ENCODE measurements around the gene ALK. TPM values are rescaled to one million over a fixed set of nuclear protein-coding genes. Genes with fewer than 3 reads are reported as not detected.

ALK gene
- total and polyA plus RNA-seq, 10 of the 15 experiments (the other 5 are each of a cell fraction or from before 2014, with no cell fraction given): 0.11 TPM; not detected in 9

DNA sequence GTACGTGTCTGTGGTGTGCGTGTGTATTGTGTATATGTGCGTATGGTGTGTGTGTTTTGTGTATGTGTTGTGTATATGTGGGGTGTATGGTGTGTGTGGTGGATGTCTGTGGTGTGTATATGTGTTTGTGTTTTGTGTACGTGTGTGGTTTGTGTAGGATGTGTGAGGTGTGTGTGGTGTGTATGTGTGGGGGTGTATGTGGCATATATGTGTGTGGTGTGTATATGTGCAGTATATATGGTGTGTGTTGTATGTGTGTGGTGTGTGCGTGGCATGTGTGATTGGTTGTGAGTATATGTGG lies 704.8 kb downstream of the ALK start:
- ChIA-PET SMC1A (ENCODE audit: uncharacterized antibody, unreplicated experiment) (no interaction called here), RAD21 (ENCODE audit: unreplicated experiment) (no interaction called here), POLR2A (no interaction called here), CTCF (no interaction called here)
- in situ Hi-C loops (cut with MboI) (no loop called here), intact Hi-C loops (cut with micrococcal nuclease; ENCODE audit: unreplicated experiment) (no loop called here)
- no TSS peak for BruUV-seq (replicated peaks)
- no peak overlapping the region for H3K27ac ChIP-seq (ENCODE audit: control insufficient read depth, insufficient read depth)
- no peaks in the 10 kb centered on the region for H3K4me1 ChIP-seq (ENCODE audit: control insufficient read depth, insufficient read depth, low read length)
- no peak overlapping the region for H3K4me2 ChIP-seq (ENCODE audit: control insufficient read depth, insufficient read depth)
- DNase-seq (ENCODE audit: low read depth, low spot score) (no peak), ATAC-seq (no peak), FAIRE-seq (no peak)
- WGBS (ENCODE audit: insufficient coverage, insufficient replicate concordance, low lambda C conversion rate, missing lambda C conversion rate): 72% methylated on average over 5 of the region's 5 CpGs
- no peak overlapping the region for H2AFZ ChIP-seq (ENCODE audit: control insufficient read depth, low read depth, low read length)
- H3K4me3 ChIP-seq: no peak overlapping the region
- no peaks in the 10 kb centered on the region for H3K79me2 ChIP-seq (ENCODE audit: control insufficient read depth, insufficient read depth, low read length)
- no peaks in the 10 kb centered on the region for H3K27me3 ChIP-seq (replicated peaks in 1 of 2; ENCODE audit: control insufficient read depth in 2 of 2, insufficient read depth in 2 of 2, low read length in 1 of 2)
- H3K9ac ChIP-seq (ENCODE audit: control insufficient read depth, insufficient read depth, low read length): no peak overlapping the region
- H3K36me3 ChIP-seq (ENCODE audit: control insufficient read depth in 2 of 2, insufficient read depth in 2 of 2, low read length in 1 of 2): no peaks in the 10 kb centered on the region
- no peaks in the 10 kb centered on the region for H3K9me3 ChIP-seq (replicated peaks; ENCODE audit: control insufficient read depth, insufficient read depth, low read length)
- no peaks in the 10 kb centered on the region for H4K20me1 ChIP-seq (ENCODE audit: control insufficient read depth, insufficient read depth)
- TF ChIP-seq LARP7 (IDR thresholded peaks at IDR 0.05) (no peak), ZNF207 (IDR thresholded peaks at IDR 0.05; ENCODE audit: borderline replicate concordance) (no peak), ASH2L (IDR thresholded peaks at IDR 0.05; ENCODE audit: borderline replicate concordance, low read depth) (no peak), MTA3 (IDR thresholded peaks at IDR 0.05; ENCODE audit: borderline replicate concordance, low read length) (no peak), RFX5 (IDR thresholded peaks at IDR 0.05; ENCODE audit: low read depth, low read length) (no peak)

DNA sequence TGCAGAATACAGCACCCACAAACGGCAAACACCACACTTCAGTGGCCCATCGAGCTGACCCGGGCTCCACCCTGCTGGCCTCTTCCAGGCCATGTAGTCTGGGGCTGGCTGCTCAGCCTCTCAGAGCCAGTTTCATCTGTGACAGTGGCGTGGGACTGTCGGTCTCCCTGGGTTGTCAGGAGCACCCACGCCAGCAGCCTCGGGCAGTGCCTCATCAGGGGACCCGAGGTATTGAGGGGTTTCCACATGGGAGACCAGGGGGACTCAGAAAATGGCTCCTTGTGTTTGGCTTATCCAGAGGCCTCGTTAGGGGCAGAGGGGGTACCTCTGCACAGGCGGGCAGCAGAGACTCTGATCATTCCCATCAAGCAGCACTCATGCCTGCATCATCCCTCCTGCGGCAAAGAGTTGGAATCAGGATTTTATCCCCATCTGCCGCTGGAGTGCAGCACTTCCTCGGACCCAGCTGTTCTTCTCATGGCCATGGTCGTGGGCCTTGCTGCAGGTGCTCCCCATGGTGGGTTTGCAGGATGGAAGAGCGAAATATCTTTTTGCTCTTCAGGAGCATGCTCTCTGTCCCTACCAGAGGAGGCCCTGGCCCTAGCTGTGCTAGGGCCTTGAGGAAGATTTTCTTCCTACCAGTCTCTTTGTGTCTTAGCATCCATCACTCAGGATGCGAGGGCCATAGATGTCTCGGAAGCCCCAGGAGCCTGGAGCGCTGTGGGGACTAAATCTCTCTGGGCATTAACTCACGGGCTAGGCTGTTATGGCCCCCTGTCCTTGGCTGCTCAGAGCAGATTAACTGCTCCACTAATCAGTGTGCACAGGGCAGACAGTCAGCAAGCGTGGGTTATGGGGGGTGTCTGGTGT lies 705.4 kb downstream of the ALK start:
- intact Hi-C loops (cut with micrococcal nuclease; ENCODE audit: unreplicated experiment) (no loop called here), in situ Hi-C loops (cut with MboI) (no loop called here)
- no peak for FAIRE-seq
- no peak for DNase-seq (ENCODE audit: low read depth, low spot score)
- Histone ChIP-seq H3K4me3 (no peak overlapping the region), H3K9me3 (replicated peaks; ENCODE audit: control insufficient read depth, insufficient read depth, low read length) (no peaks in the 10 kb centered on the region), H3K27me3 (replicated peaks in 1 of 2; ENCODE audit: control insufficient read depth in 2 of 2, insufficient read depth in 2 of 2, low read length in 1 of 2) (no peaks in the 10 kb centered on the region), H3K27ac (ENCODE audit: control insufficient read depth, insufficient read depth) (no peak overlapping the region), H4K20me1 (ENCODE audit: control insufficient read depth, insufficient read depth) (no peaks in the 10 kb centered on the region), H2AFZ (ENCODE audit: control insufficient read depth, low read depth, low read length) (no peak overlapping the region), H3K36me3 (ENCODE audit: control insufficient read depth in 2 of 2, insufficient read depth in 2 of 2, low read length in 1 of 2) (no peaks in the 10 kb centered on the region), H3K4me1 (ENCODE audit: control insufficient read depth, insufficient read depth, low read length) (no peaks in the 10 kb centered on the region), H3K79me2 (ENCODE audit: control insufficient read depth, insufficient read depth, low read length) (no peaks in the 10 kb centered on the region), H3K9ac (ENCODE audit: control insufficient read depth, insufficient read depth, low read length) (no peak overlapping the region), H3K4me2 (ENCODE audit: control insufficient read depth, insufficient read depth) (no peak overlapping the region)
- no TSS peak for BruUV-seq (replicated peaks)
- CTCF ChIA-PET: no interaction called here
- 63% methylated on average over 20 of the region's 20 CpGs for WGBS (ENCODE audit: insufficient coverage, insufficient replicate concordance, low lambda C conversion rate, missing lambda C conversion rate)
- POLR2A ChIA-PET: no interaction called here
- ATAC-seq: no peak
- RAD21 ChIA-PET (ENCODE audit: unreplicated experiment): no interaction called here
- SMC1A ChIA-PET (ENCODE audit: uncharacterized antibody, unreplicated experiment): no interaction called here
- no peak for TF ChIP-seq YBX1 (IDR thresholded peaks at IDR 0.05)
- TF ChIP-seq, protein P1, sequence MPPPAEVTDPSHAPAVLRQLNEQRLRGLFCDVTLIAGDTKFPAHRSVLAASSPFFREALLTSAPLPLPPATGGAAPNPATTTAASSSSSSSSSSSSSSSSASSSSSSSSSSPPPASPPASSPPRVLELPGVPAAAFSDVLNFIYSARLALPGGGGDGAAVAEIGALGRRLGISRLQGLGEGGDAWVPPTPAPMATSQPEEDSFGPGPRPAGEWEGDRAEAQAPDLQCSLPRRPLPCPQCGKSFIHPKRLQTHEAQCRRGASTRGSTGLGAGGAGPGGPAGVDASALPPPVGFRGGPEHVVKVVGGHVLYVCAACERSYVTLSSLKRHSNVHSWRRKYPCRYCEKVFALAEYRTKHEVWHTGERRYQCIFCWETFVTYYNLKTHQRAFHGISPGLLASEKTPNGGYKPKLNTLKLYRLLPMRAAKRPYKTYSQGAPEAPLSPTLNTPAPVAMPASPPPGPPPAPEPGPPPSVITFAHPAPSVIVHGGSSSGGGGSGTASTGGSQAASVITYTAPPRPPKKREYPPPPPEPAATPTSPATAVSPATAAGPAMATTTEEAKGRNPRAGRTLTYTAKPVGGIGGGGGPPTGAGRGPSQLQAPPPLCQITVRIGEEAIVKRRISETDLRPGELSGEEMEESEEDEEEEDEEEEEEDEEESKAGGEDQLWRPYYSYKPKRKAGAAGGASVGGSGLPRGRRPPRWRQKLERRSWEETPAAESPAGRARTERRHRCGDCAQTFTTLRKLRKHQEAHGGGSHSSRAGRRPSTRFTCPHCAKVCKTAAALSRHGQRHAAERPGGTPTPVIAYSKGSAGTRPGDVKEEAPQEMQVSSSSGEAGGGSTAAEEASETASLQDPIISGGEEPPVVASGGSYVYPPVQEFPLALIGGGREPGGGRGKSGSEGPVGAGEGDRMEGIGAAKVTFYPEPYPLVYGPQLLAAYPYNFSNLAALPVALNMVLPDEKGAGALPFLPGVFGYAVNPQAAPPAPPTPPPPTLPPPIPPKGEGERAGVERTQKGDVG (CRISPR knock-in tag; IDR thresholded peaks at IDR 0.05): no peak
- TF ChIP-seq, protein P2, sequence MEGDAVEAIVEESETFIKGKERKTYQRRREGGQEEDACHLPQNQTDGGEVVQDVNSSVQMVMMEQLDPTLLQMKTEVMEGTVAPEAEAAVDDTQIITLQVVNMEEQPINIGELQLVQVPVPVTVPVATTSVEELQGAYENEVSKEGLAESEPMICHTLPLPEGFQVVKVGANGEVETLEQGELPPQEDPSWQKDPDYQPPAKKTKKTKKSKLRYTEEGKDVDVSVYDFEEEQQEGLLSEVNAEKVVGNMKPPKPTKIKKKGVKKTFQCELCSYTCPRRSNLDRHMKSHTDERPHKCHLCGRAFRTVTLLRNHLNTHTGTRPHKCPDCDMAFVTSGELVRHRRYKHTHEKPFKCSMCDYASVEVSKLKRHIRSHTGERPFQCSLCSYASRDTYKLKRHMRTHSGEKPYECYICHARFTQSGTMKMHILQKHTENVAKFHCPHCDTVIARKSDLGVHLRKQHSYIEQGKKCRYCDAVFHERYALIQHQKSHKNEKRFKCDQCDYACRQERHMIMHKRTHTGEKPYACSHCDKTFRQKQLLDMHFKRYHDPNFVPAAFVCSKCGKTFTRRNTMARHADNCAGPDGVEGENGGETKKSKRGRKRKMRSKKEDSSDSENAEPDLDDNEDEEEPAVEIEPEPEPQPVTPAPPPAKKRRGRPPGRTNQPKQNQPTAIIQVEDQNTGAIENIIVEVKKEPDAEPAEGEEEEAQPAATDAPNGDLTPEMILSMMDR (IDR thresholded peaks at IDR 0.05 in 2 of 3, conservative IDR thresholded peaks at IDR 0.05 in 1 of 3; ENCODE audit: control insufficient read depth in 2 of 3, extremely low read depth in 1 of 3, insufficient read depth in 1 of 3, low read depth in 3 of 3, low read length in 3 of 3): no peak
- no peak for TF ChIP-seq RB1 (IDR thresholded peaks at IDR 0.05; ENCODE audit: borderline replicate concordance)

All from GM12878 (cell line).